ENCODE results near the gene NBR1. TPM values are rescaled to one million over a fixed set of nuclear protein-coding genes. Genes with fewer than 3 reads are reported as not detected.

The NBR1 gene
- total and polyA plus RNA-seq, 2 of the 8 experiments (the other 6 are each of a cell fraction or from before 2014, with no cell fraction given) = 13.5 to 36.0 TPM

DNA sequence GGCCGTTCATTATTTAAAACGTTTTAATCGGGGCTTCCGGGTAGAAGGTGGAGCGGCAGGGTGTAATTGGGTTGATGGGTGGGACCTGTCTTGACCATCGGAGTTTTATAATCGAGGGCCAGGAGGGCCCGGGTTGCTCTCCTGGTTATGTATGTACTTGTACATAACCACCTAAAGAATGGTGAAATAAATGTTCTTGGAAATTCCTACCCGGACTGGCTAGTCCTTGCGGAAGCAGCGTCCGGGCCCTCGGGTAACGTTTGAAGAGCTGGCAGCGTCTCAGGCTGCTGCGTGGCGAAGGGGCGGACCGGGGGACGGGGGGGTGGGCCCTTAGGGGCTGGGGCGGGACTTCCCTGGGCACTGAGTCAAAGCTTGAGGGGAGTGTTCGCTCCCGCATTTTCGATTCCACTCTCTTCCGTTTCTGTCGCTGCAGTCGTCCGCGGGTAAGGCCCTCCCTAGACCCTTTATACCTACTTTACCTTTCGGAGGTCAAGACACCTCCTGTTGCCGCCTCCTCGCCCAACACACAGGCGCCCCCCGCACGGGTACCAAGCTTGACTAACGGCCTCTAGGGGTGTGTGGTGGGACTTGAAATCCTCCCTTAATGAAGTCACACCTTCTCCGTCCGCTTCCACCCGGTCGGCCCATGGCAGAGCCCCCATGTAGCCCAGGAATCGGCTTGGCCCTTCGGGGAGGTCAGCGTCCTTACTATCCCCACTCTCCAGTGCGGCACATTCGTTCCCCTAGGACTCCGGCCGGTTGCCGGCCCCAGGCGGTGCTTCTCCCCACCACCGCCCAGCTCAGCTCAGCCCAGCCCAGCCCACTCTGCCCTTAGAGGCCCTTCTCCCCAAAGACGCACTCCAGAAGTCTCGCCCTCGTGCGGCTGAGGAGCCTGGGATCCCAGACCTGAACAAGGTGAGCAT, 40.7 kb downstream of the NBR1 start, which contains the start of gene TMEM106A (continued):
- peak; percentile 26 to 49 (median 41); a peak in 3 of 4 replicates for TF ChIP-seq CTCF (IDR thresholded peaks at IDR 0.05; ENCODE audit: control extremely low read depth in 1 of 3, insufficient read depth in 1 of 3, low read depth in 1 of 3, low read length in 3 of 3)
- TF ChIP-seq USF2 (IDR thresholded peaks at IDR 0.05; ENCODE audit: low read length) = no peak
- TF ChIP-seq CEBPB (IDR thresholded peaks at IDR 0.05; ENCODE audit: low read depth, low read length) = no peak
- peak; percentile 61; the same call in 1 of the 2 replicates for TF ChIP-seq TBP (IDR thresholded peaks at IDR 0.05; ENCODE audit: low read depth, low read length)
- TF ChIP-seq SRF (IDR thresholded peaks at IDR 0.05; ENCODE audit: low read depth, low read length) = no peak
- no peak for TF ChIP-seq GABPA (IDR thresholded peaks at IDR 0.05; ENCODE audit: borderline replicate concordance, insufficient read depth, low read length)
- TF ChIP-seq POLR2AphosphoS5 (IDR thresholded peaks at IDR 0.05; ENCODE audit: low read depth, low read length) = no peak; the same call in 1 of the 2 replicates
